ENCODE results near the gene AKAP1. TPM values are rescaled to one million over a fixed set of nuclear protein-coding genes. Genes with fewer than 3 reads are reported as not detected.
A peak's percentile ranks its signal among the peaks of the same experiment; 100 is the strongest.

AKAP1 gene
- total and polyA plus RNA-seq, 9 of the 15 experiments (the other 6 are each of a cell fraction or from before 2014, with no cell fraction given): 12.9 to 63.8 (median 36.4) TPM

DNA sequence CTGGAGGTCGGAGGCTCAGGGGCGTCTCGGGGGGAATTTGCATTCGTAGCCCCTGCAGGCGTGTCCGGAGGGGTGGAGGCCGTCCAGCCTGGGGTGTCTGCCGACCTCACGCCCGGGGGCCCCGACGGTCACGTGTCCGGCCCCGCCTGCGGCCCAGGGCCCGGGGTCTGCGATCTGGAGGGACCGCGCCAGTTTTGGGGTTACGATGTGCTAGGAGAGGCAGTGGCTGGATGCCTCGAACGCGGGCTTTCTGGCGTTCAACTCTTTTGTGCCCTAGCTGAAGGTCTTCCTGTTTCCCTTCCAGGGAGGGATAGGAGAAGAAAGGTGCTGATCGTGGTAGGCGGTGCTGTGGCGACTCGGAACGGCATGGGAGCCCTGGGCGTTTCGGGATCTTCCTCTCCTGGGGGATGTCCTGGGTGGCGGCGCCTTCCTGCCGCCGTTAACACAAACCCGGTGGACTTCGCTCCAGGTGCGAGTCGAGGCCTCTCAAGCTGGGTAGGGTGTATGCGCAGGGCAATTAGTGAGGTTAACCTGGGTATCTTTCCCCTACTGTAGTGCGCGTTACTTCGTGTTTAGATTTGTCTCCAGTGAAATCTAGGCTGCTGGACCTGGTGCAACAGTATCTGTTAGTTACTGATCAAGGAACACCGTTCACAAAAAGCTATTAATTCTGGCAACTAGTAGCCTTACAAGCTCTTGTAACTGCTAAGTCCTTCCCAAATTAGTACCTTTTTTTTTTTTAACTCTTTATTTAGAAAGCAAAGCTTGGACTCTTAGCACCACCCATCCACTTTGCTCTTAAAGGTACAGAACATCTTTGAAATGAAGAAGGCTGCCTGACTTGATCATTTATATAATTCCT lies 1.3 kb downstream of the AKAP1 start (continued):
- TF ChIP-seq, protein P1, sequence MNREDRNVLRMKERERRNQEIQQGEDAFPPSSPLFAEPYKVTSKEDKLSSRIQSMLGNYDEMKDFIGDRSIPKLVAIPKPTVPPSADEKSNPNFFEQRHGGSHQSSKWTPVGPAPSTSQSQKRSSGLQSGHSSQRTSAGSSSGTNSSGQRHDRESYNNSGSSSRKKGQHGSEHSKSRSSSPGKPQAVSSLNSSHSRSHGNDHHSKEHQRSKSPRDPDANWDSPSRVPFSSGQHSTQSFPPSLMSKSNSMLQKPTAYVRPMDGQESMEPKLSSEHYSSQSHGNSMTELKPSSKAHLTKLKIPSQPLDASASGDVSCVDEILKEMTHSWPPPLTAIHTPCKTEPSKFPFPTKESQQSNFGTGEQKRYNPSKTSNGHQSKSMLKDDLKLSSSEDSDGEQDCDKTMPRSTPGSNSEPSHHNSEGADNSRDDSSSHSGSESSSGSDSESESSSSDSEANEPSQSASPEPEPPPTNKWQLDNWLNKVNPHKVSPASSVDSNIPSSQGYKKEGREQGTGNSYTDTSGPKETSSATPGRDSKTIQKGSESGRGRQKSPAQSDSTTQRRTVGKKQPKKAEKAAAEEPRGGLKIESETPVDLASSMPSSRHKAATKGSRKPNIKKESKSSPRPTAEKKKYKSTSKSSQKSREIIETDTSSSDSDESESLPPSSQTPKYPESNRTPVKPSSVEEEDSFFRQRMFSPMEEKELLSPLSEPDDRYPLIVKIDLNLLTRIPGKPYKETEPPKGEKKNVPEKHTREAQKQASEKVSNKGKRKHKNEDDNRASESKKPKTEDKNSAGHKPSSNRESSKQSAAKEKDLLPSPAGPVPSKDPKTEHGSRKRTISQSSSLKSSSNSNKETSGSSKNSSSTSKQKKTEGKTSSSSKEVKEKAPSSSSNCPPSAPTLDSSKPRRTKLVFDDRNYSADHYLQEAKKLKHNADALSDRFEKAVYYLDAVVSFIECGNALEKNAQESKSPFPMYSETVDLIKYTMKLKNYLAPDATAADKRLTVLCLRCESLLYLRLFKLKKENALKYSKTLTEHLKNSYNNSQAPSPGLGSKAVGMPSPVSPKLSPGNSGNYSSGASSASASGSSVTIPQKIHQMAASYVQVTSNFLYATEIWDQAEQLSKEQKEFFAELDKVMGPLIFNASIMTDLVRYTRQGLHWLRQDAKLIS (CRISPR knock-in tag; IDR thresholded peaks at IDR 0.05): no peak
- TF ChIP-seq NCOA6 (IDR thresholded peaks at IDR 0.05) (0 out of 2 replicates have a peak, but pooled peaks have one; percentile 8), ASH1L (IDR thresholded peaks at IDR 0.05; ENCODE audit: borderline replicate concordance, low read depth, partially characterized antibody) (no peak), CBFB (CRISPR knock-in tag; IDR thresholded peaks at IDR 0.05) (no peak), ILF3 (IDR thresholded peaks at IDR 0.05; ENCODE audit: borderline replicate concordance) (no peak), ZNF174 (CRISPR knock-in tag; IDR thresholded peaks at IDR 0.05) (no peak), ELF2 (CRISPR knock-in tag; IDR thresholded peaks at IDR 0.05) (0 out of 2 replicates have a peak, but pooled peaks have one; percentile 22), LCOR (CRISPR knock-in tag; IDR thresholded peaks at IDR 0.05) (0 out of 2 replicates have a peak, but pooled peaks have one; percentile 10), CCAR2 (IDR thresholded peaks at IDR 0.05; ENCODE audit: low read depth, low read length) (no peak), EZH2 (IDR thresholded peaks at IDR 0.05; ENCODE audit: borderline replicate concordance, low read depth, low read length) (no peak), GABPB1 (CRISPR knock-in tag; IDR thresholded peaks at IDR 0.05) (no peak), MYBL2 (IDR thresholded peaks at IDR 0.05; ENCODE audit: low read depth) (no peak), MYBL2 (CRISPR knock-in tag; IDR thresholded peaks at IDR 0.05; ENCODE audit: borderline replicate concordance) (no peak)
- TF ChIP-seq, protein P2, sequence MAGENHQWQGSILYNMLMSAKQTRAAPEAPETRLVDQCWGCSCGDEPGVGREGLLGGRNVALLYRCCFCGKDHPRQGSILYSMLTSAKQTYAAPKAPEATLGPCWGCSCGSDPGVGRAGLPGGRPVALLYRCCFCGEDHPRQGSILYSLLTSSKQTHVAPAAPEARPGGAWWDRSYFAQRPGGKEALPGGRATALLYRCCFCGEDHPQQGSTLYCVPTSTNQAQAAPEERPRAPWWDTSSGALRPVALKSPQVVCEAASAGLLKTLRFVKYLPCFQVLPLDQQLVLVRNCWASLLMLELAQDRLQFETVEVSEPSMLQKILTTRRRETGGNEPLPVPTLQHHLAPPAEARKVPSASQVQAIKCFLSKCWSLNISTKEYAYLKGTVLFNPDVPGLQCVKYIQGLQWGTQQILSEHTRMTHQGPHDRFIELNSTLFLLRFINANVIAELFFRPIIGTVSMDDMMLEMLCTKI (IDR thresholded peaks at IDR 0.05; ENCODE audit: partially characterized antibody): no peak
- TF ChIP-seq, protein P3, sequence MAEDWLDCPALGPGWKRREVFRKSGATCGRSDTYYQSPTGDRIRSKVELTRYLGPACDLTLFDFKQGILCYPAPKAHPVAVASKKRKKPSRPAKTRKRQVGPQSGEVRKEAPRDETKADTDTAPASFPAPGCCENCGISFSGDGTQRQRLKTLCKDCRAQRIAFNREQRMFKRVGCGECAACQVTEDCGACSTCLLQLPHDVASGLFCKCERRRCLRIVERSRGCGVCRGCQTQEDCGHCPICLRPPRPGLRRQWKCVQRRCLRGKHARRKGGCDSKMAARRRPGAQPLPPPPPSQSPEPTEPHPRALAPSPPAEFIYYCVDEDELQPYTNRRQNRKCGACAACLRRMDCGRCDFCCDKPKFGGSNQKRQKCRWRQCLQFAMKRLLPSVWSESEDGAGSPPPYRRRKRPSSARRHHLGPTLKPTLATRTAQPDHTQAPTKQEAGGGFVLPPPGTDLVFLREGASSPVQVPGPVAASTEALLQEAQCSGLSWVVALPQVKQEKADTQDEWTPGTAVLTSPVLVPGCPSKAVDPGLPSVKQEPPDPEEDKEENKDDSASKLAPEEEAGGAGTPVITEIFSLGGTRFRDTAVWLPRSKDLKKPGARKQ (CRISPR knock-in tag; IDR thresholded peaks at IDR 0.05): no peak
- TF ChIP-seq, protein P4, sequence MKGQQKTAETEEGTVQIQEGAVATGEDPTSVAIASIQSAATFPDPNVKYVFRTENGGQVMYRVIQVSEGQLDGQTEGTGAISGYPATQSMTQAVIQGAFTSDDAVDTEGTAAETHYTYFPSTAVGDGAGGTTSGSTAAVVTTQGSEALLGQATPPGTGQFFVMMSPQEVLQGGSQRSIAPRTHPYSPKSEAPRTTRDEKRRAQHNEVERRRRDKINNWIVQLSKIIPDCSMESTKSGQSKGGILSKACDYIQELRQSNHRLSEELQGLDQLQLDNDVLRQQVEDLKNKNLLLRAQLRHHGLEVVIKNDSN (CRISPR knock-in tag; IDR thresholded peaks at IDR 0.05): peak; percentile 87
- TF ChIP-seq, protein P5, sequence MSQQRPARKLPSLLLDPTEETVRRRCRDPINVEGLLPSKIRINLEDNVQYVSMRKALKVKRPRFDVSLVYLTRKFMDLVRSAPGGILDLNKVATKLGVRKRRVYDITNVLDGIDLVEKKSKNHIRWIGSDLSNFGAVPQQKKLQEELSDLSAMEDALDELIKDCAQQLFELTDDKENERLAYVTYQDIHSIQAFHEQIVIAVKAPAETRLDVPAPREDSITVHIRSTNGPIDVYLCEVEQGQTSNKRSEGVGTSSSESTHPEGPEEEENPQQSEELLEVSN (IDR thresholded peaks at IDR 0.05; ENCODE audit: borderline replicate concordance in 1 of 2, extremely low read depth in 1 of 2, insufficient read depth in 1 of 2, insufficient read length in 1 of 2, low read depth in 1 of 2, low read length in 1 of 2, poor library complexity in 1 of 2, severe bottlenecking in 1 of 2): peak in 1 of 2 experiments; percentile 49

Measured in K562 (cell line).